Endothelial cell of coronary artery (primary cell): ENCODE results near the gene HMG20A. TPM values are rescaled to one million over a fixed set of nuclear protein-coding genes. Genes with fewer than 3 reads are reported as not detected.

Experiments
- total RNA-seq: library from RNA; depleted of rRNA; stranded (reverse); fragments of >200 nt; gene quantifications from 2 replicates; pipeline ENCODE4 v1.2.3, GENCODE V29; 2014

Gene HMG20A
- total RNA-seq, result 35.3 and 39.5 TPM in 2 replicates

GRCh38 chr15:77420610-77421369 is at the start of gene HMG20A:
TSS of gene HMG20A (plus strand) at chr15:77420888. CDS start at chr15:77458408, 37,520 bp downstream.

GRCh38 chr15:77419836-77420609 is 665 bp upstream of the HMG20A start, which contains the start of gene PEAK1:
TSS of gene PEAK1 (minus strand) at chr15:77420104. CDS start at chr15:77181926, 238,178 bp downstream.

Other genes with a start within 250 kb of the HMG20A start
- 61.0 and 67.3 TPM in 2 replicates for gene PEAK1, start 784 bp upstream of the HMG20A start, total RNA-seq
- under 0.01 and 0.09 TPM in 2 replicates for gene LINGO1, start 212.0 kb downstream of the HMG20A start, total RNA-seq